Measurements from ENCODE around the gene DISP2. TPM values are rescaled to one million over a fixed set of nuclear protein-coding genes. Genes with fewer than 3 reads are reported as not detected.

DISP2 gene
- total and polyA plus RNA-seq, 9 of the 15 experiments (the other 6 are each of a cell fraction or from before 2014, with no cell fraction given) = 0.06 to 0.89 (median 0.15) TPM; not detected in 1

DNA sequence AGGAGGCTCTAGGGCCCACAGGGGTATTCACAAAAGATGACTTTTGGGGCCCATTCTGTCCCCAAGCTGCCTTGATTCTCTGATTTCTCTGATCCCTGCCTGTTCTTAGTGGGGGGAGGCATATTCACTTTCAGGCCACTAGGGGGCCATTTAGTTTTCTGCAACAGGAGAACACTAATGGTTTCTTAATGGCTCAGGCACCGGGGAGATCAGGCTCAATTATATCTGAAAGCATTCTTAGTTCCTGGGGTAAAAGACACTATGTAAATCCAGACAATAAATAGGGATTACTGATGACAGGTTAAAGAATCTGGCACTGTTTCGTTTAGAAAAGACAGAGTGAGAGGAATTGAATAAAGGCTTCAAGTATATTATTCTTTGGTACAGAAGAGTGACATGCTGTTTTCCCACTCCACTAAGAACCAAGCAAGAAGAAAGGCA, 37.1 kb upstream of the DISP2 start (continued):
- TF ChIP-seq POU5F1 (IDR thresholded peaks at IDR 0.05; ENCODE audit: borderline replicate concordance, low read depth, low read length, partially characterized antibody) (no peak), HNRNPH1 (optimal IDR thresholded peaks at IDR 0.05; ENCODE audit: low read depth, low read length) (no peak), MEF2A (IDR thresholded peaks at IDR 0.05; ENCODE audit: control insufficient read depth, low read depth, low read length) (no peak), POLR3G (IDR thresholded peaks at IDR 0.05; ENCODE audit: extremely low read depth, insufficient read length, insufficient replicate concordance) (no peak), SETDB1 (IDR thresholded peaks at IDR 0.05; ENCODE audit: low read length) (no peak), HDAC1 (IDR thresholded peaks at IDR 0.05) (no peak), BMI1 (IDR thresholded peaks at IDR 0.05; ENCODE audit: low read length) (no peak), E2F5 (CRISPR knock-in tag; IDR thresholded peaks at IDR 0.05) (no peak), CTBP1 (IDR thresholded peaks at IDR 0.05; ENCODE audit: borderline replicate concordance) (no peak), TCF7 (IDR thresholded peaks at IDR 0.05; ENCODE audit: borderline replicate concordance) (no peak), ZBTB11 (CRISPR knock-in tag; IDR thresholded peaks at IDR 0.05) (no peak), ZNF584 (CRISPR knock-in tag; IDR thresholded peaks at IDR 0.05; ENCODE audit: low read depth) (no peak), ZBTB7A (IDR thresholded peaks at IDR 0.05; ENCODE audit: borderline replicate concordance, control insufficient read depth, low read depth, low read length) (no peak), BRF2 (IDR thresholded peaks at IDR 0.05; ENCODE audit: borderline replicate concordance, insufficient read depth, insufficient read length) (no peak), CEBPG (CRISPR knock-in tag; IDR thresholded peaks at IDR 0.05) (no peak), CEBPG (tag; conservative IDR thresholded peaks at IDR 0.05 in 1 of 2, IDR thresholded peaks at IDR 0.05 in 1 of 2) (no peak), GTF2E2 (tag; IDR thresholded peaks at IDR 0.05) (no peak), BRD4 (IDR thresholded peaks at IDR 0.05) (no peak), ZNF75A (CRISPR knock-in tag; IDR thresholded peaks at IDR 0.05) (no peak)
- TF ChIP-seq, protein P1, sequence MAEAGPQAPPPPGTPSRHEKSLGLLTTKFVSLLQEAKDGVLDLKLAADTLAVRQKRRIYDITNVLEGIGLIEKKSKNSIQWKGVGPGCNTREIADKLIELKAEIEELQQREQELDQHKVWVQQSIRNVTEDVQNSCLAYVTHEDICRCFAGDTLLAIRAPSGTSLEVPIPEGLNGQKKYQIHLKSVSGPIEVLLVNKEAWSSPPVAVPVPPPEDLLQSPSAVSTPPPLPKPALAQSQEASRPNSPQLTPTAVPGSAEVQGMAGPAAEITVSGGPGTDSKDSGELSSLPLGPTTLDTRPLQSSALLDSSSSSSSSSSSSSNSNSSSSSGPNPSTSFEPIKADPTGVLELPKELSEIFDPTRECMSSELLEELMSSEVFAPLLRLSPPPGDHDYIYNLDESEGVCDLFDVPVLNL (CRISPR knock-in tag; IDR thresholded peaks at IDR 0.05; ENCODE audit: low read depth) = no peak

Measured in K562 (cell line).